Myocyte (in vitro differentiated cells): Measurements from ENCODE around the gene MON2. TPM values are rescaled to one million over a fixed set of nuclear protein-coding genes. Genes with fewer than 3 reads are reported as not detected.
"Not testable (repeated sequence)": the region's sequence is repeated elsewhere in the genome, so short reads cannot be mapped to it uniquely, and the experiment has no call there.

Experiments used
- DNase-seq: peaks from one replicate; pipeline ENCODE4 v3.0.0-alpha.2; 2012; ENCODE audit warnings: low read depth
- total RNA-seq: library from RNA; depleted of rRNA; stranded (reverse); fragments of >200 nt; gene quantifications from 2 replicates; pipeline ENCODE4 v1.2.3, GENCODE V29; 2014

The MON2 gene
- total RNA-seq, 1 donor from 2014 or later, result 21.3 TPM

DNA sequence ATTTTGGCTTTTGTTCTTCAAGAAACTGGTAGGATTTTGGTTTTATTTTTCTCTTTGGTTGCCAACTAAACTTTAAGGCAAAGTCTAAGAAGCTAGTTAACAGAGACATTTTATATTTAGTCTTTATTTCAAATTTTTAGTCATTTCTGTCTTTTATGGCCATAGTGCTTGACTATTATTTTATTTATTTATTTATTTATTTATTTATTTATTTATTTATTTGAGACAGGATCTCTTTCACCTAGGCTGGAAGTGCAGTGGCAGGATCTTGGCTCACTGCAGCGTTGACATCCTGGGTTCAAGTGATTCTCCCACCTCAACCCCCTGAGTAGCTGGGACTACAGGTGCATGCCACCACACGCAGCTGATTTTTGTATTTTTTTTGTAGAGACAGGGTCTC, 3.1 kb downstream of the MON2 start:
- DNase-seq, result no peak

DNA sequence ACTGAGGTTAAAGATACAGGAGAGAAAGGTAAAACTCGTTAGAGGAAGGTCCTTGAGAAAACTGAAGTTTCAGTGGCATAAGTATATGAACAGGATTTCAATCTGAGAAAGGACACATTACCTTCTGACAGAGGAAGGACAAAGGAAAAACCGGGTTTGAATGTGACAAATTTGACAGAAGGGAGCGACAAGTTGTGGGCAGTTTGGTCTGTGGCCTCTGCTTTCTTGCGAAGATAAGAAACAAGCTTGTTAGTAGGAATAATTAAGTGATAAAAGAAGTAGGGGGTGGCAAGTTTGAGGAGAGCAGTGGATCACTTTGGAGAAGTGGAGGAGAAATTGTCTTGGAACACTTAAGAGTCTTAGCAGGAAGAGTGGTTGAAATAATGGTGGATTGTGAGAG, 5.1 kb downstream of the MON2 start:
- DNase-seq, result no peak

DNA sequence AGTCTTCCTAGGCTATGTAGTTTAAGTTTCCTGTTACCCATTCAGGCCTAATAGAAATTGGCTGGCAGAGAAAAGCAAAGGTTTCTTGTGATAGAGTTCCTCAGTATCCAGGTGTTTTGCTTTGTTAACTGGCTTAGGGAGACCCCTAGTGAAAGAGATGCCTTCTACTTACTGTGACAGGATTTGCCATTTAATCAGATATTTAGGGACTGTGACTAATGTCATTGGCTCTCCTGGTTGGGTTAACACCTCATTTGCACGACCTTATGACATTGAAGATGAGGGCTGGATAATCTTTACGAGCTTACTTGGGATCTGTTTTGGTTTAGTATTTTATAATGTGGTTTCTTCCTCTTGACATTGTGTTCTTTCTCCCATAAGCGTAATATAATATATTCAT, 5.8 kb downstream of the MON2 start:
- DNase-seq, result peak; percentile 69

DNA sequence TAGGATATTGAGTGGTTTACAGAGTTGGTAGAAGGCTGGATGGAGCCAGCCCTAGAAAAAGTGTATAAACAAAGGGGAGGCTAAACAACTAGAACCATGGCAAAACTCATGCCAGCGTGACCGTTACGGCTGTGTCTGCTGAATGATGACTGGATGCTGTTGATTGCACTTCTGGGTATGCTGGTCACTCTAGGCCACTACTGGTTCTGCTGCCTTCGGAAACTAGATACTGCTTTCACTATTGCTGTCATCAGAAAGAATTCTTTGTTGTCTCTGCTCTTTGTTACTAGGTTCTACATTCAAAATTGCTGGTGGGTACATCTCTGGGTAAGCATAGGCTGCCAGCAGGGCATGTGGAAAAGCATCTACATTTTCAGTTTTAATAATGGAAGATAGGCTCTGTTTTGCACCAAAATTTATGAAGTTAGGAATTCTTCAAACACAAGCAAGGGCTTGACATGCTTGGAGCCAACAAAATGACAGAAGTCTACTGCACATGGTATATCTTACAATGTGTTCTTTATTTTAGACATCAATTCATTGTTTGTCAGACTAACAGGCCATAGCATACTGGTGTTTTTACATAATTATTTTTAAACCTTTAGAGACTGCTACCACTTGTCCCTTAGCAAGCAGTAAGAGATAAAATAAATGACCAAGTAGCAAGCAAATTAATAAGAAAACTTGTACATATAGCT, 15.4 kb downstream of the MON2 start:
- DNase-seq, result no peak

DNA sequence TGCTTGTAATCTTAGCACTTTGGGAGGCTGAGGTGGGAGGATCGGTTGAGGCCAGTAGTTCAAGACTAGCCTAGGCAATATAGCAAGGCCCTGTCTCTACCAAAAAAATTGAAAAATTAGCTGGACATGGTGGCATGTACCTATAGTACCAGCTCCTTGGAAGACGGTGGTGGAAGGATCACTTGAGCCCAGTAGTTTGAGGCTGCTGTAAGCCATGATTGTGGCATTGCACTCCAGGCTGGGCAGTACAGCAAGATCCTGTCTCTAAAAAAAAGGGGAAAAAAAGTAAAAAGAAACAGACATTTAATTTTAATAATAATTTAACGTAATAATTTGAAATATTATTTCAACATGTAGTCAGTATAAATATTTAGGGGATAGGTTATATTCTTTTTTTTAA, 16.1 kb downstream of the MON2 start:
- DNase-seq, result no peak

DNA sequence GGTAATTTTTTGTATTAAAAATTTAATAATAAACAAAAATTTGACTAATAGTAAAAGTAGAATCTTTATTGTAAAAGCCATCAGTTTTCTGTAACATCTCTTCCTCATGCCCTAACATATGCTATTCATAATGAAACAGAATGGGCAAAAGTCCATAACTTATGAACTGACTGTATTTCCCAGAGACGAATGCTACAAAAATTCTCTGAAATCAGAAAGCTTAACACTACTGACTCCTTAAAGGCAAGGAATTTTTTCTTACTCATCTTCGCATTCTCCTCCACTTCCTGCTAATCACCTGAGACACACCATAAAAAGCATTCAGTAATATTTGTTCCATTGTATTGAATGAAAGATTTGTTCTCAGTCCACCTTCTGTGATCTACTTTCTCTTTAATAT, 17.6 kb downstream of the MON2 start:
- DNase-seq, result no peak

DNA sequence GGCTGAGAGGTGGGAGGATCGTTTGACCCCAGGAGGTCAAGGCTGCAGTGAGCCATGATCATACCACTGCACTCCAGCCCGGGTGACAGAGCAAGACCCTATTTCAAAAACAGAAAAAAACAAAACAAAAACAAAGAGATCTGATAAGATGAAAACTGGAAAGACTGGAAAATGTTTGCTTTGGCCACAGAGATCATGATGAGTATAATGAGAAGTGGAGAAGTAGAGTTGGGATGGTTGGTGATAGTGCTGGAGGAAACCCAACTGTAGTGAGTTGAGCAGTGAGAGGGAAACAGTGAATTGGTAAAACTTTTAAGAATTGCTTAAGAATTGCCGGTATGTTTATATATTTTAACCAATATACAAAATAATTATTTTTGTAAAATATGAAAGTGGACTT, 39.2 kb downstream of the MON2 start:
- no peak for DNase-seq

DNA sequence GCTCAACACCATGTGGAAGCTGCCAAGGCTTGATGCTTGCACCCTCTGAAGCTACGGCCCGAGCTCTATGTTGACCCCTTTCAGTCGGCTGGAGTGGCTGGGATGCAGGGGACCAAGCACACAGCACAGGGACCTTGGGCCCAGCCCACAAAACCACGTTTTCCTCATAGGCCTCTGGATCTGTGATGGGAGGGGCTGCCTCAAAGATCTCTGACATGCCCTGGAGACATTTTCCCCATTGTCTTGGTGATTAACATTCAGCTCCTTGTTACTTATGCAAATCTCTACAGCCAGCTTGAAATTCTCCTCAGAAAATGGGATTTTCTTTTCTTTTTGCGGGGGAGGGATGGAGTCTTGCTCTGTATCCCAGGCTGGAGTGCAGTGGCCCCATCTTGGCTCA, 46.3 kb downstream of the MON2 start:
- DNase-seq, result no peak

DNA sequence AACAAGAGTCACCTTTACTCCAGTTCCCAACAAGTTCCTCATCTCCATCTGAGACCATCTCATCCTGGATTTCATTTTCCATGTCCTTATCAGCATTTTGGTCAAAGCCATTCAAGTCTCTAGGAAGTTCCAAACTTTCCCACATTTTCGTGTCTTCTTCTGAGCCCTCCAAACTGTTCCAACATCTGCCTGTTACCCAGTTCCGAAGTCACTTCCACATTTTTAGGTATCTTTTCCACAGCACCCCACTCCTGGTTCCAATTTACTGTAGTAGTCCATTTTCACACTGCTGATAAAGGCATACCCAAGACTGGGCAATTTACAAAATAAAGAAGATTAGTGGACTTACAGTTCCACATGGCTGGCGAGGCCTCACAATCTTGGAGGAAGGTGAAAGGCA, 47.5 kb downstream of the MON2 start:
- DNase-seq, result not testable (repeated sequence)

DNA sequence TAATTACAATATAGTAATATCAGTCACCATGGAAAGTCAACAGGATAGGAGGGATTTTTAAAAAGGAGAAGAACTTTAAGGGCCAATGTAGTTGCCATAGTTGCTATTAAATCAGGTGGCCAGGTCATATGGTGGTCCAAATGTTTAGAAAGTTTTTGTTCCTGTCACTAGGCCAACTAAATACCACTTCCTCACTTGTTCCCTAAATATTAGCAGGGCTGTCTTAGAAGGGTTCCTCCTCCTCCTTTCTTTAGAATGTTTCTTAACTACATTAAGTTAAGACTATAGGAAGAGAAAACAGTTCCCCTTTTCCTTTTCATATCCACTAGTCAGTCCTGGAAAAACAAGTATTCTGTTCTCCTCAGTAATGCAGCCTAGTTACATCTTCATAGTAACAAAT, 50.3 kb downstream of the MON2 start:
- no peak for DNase-seq

DNA sequence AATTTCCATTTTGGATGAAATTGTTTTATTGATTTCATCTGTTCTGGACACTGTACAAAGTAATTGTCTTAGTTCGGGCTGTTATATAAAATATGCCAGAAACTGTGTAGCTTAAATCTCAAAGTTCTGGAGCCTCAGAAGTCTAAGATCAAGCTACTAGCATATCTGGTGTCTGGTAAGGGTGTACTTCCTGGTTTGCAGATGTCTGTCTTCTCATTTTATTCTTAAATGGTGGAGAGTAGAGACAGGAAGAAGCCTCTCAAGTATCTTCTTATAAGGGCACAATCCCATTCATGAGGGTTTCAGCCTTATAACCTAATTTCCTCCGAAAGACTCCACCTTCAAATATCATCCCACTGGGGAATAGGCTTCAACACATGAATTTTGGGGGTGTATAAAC, 51.3 kb downstream of the MON2 start:
- no peak for DNase-seq

DNA sequence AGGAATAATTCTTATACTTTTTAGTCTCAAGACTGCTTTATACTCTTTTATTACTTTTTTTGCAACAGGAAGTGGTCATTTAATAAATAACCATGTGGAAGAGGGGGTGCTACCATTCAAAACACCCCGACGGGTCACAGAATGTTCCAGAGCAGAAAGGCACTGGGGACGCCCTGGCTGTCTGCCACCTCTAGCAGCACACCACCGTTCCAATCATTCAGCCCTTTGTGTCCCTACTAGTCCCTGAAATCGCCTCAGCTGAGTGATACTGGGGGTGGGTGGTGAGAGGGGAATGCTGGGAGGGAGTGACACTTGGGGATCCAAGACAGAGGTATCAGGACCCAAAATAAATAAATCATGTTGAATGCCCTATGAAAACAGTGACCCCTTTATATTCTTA, 52.4 kb downstream of the MON2 start:
- no peak for DNase-seq

DNA sequence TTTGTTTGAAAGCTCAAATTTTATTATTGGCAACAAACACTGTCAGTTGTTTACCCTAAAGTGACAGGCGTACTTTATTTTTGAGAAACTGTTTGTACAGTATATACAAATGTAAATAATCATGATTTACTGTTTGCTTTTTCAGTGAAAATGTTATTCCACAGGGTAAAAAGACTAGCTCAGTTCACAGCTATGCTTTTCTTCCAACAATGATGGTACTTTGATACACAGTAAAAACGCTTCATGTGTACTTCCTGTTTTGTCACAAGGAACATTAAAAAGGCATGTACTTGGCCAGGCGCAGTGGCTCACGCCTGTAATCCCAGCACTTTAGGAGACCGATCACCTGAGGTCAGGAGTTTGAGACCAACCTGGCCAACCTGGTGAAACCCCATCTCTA, 53.7 kb downstream of the MON2 start:
- DNase-seq, result no peak

DNA sequence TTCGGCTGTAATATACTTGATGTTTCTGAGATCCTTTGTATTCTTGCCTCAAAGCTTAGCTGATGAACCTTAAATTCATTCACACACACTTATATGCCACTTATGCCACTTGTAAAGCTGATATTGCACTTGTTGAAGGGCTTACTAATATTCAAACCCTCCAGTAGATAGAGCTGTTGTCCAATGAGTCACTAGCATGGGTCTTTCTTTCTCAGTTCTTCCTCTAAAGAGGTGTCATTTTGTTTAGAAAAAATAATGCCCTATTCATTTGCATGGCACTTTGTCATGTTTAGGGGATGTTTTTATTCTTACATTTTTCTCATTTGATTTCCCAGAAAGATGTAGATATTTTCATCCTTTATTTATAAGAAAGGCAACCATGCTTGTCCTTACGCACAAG, 56.4 kb downstream of the MON2 start:
- no peak for DNase-seq

DNA sequence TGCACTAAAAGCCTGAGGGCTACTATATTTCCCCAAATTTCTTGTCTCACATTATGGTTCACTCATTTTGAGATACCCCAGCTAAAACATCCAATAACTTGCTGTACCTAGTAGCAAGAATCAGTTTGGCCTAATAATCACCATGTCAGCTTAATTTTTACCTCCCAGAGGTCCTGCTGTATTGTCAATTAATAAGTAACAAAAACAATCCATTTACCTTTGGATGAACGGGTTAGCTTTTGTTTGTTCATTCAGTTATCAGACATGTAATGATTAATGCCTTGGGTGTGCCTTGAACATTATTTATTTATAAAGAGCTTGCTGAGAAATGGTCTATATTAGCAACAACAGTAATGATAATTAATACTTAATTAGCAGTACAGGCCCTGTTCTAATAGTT, 57.0 kb downstream of the MON2 start:
- no peak for DNase-seq

DNA sequence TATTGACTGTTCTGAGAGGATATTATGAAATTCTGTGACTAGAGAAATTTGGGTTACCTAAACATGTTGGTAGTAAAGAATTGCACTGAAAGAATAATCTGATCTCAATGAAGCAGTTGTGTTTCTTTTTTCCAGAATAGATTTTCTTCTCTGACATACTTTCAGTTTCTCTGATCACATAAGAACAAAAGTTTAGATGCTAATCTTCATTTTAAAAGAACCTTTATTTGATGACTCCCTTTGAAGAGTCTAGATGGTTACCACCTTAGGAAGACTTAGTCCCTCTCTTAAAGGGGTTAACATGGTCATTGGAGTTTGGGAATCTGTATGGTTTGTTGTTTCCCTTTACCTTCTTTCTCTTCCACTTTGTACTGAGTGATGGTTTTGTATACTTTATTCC, 58.6 kb downstream of the MON2 start:
- no peak for DNase-seq

DNA sequence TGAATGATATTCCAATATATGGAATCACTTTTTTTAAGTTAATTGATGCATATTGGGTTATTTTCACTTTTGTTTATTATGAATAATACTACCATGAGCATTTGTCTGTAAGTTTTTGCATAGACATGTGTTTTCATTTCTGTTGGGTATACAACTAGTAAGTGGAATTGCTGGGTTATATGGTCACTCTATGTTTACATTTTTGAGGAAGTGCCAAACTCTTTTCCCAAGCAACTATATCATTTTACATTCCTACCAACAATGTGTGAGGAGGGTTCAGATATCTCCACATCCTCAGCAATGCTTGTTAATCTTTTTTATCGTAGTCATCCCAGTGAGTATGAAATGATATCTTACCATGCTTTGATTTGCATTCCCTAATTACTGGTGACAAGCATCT, 64.0 kb downstream of the MON2 start:
- no peak for DNase-seq

DNA sequence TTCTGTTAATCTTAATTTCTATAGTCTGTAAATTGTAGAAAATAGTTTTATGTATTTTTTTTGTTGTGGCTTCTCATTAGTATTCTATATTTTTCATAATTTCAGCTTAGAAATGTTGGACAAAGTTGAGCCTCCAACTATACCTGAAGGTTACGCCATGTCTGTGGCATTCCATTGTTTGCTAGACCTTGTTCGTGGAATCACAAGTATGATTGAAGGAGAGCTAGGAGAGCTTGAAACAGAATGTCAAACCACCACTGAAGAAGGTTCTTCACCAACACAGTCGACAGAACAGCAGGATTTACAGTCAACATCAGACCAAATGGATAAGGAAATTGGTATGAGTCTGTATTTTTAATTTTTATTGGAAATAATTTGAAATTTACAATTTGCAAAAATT, 65.7 kb downstream of the MON2 start:
- DNase-seq, result no peak

DNA sequence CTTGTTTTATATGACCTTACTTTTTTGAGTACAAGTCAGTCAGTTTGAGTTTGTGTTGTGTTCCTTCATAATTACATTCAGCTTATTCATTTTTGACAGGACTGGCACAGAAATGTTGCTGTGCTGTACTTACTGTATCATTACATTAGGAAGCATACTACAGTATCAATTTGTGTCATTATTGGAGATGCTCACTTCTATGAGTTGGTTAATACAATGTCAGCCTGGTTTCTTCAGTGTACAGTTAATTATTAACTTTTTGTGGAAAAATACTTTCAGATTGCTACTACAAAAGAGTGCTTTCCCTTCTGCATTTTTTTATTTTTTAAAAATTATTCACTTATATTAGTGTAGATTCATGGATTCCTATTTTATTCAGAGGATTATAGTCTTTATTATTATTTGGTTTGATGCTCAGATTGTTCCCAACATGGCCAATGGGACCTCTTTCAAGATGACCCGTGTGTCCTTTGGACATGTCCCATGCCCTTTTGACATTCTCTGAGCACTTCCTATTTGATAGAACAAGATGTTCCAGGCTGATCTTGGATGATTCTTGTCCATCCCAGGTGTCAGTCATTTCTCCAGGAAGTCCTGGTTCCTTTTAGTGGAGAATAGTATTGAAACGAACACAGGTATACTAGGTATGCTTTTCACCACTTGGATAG, 66.6 kb downstream of the MON2 start:
- DNase-seq, result no peak

DNA sequence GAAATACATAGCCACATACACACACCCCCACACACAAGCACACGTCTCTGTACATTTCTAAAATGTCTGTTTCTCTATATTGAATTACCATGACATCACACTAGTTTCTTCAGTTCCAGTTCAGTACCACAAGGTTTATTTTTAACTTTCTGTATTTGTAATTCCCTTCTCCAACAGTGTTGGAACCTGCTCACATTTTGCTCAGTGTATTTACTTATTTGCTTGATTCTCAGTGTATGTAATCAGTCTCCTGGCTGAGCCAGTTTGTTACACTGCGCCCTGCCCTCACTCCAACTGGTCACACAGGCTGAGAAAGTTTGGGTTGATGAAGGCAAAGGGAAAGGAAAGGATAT, 67.1 kb downstream of the MON2 start:
- DNase-seq, result no peak

DNA sequence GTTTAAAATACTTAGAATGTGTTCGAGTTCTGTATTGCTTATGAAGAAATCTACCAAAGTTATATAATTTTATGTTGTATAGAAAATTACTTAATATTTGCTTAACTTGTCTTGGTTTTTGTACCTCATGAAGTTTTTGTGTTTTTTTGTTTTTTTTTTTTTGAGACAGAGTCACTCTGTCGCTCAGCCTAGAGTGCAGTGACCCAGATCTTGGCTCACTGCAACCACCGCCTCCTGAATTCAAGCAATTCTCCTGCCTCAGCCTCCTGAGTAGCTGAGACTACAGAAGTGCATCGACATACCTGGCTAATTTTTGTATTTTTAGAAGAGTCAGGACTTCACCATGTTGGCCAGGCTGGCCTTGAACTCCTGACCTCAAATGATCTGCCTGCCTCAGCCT, 69.9 kb downstream of the MON2 start:
- DNase-seq, result no peak

DNA sequence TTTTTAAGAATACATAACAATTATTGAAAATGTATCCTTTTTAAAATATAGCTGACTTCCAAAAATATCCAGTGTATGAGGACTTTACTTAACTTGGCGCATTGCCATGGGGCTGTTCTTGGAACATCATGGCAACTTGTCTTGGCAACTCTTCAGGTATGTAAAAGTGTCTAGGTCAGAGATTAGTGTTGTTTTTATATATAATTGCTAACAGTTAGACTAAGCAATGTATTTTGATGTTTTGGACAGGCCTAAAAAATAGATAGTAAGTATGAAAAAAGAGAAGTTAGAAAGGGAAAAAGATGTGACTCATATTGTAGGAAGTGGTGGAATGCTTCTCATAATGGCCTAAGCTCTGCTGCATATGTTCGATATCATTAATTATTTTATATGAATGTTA, 70.9 kb downstream of the MON2 start:
- peak; percentile 50 for DNase-seq

DNA sequence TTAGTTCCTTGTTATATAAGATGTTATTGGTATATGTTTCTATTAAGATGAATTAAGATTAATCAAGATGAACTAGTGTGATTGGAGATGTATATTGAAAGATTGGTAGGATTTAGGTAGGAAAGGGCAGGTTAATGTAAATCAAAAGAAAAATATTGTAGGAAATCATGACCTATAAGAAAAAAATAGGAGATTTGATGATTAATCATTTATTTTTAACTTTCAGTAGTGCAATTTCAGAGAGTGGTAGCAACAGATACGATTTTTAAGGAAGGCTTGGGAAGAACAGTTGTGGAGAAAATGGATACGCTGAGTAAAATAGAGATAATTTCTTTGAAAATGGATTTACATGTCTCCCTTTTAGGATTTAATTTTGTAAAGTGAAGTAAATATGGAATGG, 73.7 kb downstream of the MON2 start:
- no peak for DNase-seq

DNA sequence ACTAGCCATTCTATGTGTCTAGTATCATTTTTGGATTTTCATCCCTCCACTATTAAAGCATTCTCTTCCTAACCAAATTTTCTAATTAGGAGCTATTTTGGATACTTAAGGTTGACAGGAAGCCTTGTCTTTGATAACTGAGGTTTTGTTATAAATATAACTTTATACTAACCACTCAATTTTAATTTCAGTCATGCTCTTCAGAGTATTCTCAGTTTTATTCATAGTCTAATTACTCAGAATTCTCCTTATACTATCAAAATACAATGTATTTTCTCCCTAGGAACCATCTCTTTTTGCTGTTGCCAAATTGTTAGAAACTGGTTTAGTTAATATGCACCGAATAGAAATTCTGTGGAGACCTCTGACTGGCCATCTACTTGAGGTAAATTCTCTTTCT, 76.2 kb downstream of the MON2 start:
- no peak for DNase-seq
